ENCODE results near the gene STX8.
"Not testable (repeated sequence)": the region's sequence is repeated elsewhere in the genome, so short reads cannot be mapped to it uniquely, and the experiment has no call there.

STX8 gene

DNA sequence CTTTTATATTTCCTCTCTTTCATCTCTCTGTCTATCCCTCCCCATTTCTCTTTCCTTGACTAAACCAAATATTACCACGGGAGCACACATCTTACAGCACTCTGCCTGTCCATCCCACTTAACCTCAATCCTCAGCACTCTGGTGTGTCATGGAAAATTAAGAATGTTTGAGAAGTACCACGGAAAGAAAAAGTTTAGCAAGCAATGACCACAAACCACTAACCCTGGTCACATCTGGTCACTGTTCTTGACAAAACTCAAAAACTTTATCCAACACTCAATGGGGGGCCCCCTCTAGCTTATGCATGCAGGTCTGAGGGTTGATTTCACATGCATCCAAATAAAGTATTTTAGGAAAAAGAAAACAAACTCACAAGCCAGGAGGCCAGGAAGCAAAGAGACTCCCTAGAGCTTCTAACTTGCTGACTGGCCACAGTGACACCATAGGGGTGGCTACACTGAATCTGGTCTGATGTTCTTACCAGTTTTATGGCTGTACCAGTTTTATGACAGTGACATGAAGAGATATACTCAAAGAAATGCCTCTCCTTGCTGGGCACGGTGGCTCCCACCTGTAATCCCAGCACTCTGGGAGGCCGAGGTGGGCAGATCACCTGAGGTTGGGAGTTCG, 229.2 kb downstream of the STX8 start:
- DNase-seq (ENCODE audit: low read depth), result no peak
- TF ChIP-seq, protein P1, sequence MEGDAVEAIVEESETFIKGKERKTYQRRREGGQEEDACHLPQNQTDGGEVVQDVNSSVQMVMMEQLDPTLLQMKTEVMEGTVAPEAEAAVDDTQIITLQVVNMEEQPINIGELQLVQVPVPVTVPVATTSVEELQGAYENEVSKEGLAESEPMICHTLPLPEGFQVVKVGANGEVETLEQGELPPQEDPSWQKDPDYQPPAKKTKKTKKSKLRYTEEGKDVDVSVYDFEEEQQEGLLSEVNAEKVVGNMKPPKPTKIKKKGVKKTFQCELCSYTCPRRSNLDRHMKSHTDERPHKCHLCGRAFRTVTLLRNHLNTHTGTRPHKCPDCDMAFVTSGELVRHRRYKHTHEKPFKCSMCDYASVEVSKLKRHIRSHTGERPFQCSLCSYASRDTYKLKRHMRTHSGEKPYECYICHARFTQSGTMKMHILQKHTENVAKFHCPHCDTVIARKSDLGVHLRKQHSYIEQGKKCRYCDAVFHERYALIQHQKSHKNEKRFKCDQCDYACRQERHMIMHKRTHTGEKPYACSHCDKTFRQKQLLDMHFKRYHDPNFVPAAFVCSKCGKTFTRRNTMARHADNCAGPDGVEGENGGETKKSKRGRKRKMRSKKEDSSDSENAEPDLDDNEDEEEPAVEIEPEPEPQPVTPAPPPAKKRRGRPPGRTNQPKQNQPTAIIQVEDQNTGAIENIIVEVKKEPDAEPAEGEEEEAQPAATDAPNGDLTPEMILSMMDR (IDR thresholded peaks at IDR 0.05; ENCODE audit: insufficient read depth, low read depth, low read length, missing control alignments), result no peak
- H3K4me3 ChIP-seq (ENCODE audit: low read length), result no peak overlapping the region

DNA sequence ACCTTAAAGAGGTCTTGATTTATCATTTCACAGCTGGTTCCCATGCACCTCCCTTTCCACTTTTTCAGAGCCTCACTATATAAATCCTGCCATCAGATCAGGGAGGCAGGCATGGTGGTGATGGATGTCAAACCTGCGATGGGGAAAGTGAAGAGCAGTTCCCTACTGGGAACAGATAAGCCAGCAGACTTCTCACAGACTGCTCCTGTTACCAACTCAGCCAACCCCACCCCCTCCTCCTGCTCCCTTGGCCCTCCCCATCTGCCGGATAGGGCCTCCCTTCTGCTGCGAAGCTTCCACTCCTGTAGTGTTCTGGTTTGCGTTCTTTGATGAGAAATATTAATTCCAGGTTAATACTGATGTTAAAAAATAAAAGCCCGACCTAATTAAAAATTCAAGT, 232.1 kb downstream of the STX8 start:
- DNase-seq (ENCODE audit: low read depth), result no peak
- H3K4me3 ChIP-seq (ENCODE audit: low read length), result no peak overlapping the region
- TF ChIP-seq, protein P1 (IDR thresholded peaks at IDR 0.05; ENCODE audit: insufficient read depth, low read depth, low read length, missing control alignments), result no peak

DNA sequence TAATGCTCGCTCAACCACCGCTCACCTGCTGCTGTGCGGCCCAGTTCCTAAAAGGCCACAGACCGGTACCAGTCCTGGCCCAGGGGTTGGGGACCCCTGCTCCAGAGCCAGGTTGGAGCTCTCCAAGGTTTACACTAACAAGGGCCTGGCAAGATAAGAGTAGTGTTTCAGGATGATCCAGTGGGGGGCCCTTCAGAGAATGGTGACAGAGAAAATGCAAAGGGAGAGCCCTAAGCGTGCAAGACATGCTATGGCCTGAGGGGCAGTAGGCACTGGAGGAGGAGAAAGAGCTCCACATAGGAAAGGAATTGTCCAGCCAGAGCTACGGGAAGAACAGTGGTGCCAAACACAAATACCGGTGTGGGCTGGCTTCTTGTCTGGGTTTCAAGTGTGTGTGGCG, 233.4 kb downstream of the STX8 start:
- TF ChIP-seq, protein P1 (IDR thresholded peaks at IDR 0.05; ENCODE audit: insufficient read depth, low read depth, low read length, missing control alignments), result no peak
- no peak overlapping the region for H3K4me3 ChIP-seq (ENCODE audit: low read length)
- no peak for DNase-seq (ENCODE audit: low read depth)

DNA sequence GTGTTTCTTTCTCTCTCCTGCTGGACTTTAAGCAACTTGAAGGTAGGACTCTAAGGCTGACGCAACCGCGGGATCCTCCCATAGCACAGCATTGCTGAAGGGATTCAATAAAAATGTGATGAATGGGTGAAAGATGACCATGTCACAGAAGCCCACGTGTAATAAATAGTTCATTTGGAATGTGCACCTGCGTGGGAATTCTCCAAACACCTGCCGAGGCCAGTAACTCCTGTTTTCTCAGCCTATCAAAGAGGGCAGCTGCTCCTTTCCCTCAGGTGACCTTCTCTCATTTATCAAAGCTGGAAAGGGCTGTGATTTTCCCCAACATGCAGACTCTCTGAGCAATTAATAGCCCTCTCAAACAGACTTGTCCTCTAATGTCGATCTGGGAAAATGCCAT, 235.7 kb downstream of the STX8 start:
- no peak overlapping the region for H3K4me3 ChIP-seq (ENCODE audit: low read length)
- TF ChIP-seq, protein P1 (IDR thresholded peaks at IDR 0.05; ENCODE audit: insufficient read depth, low read depth, low read length, missing control alignments), result no peak
- DNase-seq (ENCODE audit: low read depth), result no peak

DNA sequence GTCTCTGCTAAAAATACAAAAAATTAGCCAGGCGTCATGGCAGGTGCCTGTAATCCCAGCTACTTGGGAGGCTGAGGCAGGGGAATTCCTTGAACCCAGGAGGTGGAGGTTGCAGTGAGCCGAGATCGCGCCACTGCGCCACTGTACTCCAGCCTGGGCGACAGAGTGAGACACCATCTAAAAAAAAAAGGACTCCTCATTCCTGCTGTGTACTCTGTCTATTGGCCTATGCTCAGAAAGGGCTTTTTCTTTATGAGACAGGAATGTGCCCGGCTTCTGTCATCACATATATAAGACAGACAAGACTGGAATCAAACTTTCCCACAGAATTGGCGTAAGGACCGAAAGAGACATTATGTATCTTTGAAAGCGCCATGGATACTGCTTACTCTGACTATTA, 236.1 kb downstream of the STX8 start:
- not testable (repeated sequence) for H3K4me3 ChIP-seq (ENCODE audit: low read length)

DNA sequence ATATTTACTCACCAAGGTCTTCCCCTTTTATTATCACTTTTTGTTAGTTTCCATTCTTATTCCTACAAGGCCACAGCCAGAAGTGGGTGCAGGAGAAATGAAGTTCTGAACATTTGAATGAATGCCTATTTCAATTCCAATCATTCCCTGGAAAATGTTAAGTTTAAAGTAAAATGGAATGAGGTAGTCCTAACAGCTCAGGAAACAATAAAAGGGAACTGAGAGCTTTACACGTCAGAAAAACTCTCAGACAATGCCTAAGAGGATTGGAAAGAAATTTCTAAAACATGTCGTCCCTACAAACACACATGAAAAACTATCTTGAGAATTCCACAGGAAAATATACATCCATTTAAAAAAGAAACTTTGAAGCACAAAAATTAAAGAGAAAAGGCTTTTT, 238.8 kb downstream of the STX8 start:
- TF ChIP-seq, protein P1 (IDR thresholded peaks at IDR 0.05; ENCODE audit: insufficient read depth, low read depth, low read length, missing control alignments), result no peak
- no peak overlapping the region for H3K4me3 ChIP-seq (ENCODE audit: low read length)
- DNase-seq (ENCODE audit: low read depth), result no peak

More for the DNA sequence above, 236.1 kb downstream of the STX8 start:
- not testable (repeated sequence) for DNase-seq (ENCODE audit: low read depth)

DNA sequence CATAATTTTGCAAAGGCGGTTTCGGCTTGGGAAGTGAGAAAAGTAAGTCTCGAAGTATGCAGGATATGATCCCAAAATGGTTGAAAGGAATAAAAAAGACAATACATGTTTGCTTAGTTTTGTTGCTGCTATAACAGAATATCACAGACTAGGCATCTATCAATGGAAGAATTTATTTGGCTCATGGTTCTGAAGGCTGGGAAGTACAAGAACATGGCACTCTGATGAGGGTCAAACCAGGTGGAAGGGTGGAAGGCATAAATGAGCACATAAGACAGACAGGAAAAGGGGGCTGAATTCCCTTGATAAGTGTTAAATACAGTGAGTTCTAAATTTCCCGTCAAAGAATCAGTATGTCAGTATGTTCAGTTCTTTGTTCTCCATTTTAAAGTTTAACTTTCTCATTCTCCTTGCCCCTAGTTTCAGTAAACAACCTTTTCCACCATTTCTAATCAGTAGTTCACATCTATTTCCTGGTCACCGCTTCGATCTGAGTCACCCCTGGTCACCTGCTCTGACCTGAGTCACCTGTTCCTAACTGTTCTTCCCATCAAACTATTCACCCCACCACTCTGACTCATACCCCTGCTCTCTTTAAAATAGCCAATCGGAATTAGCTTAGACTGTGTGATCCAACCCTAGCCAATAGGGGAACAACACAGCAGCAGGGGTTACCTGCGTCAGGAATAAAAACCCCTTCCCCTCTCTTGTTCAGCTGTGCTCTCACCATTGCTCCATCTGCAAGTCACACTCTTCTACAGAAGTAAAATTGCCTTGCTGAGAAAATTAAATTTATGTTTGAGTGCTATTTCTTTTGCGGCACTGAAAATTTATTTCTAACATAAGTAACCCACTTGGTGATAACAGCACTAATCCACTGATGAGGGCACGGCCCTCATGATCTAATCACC, 240.8 kb downstream of the STX8 start:
- TF ChIP-seq, protein P1 (IDR thresholded peaks at IDR 0.05; ENCODE audit: insufficient read depth, low read depth, low read length, missing control alignments), result no peak
- DNase-seq (ENCODE audit: low read depth), result peak; percentile 17
- H3K4me3 ChIP-seq (ENCODE audit: low read length), result no peak overlapping the region
